HG03432 (cell line): ENCODE measurements around the gene RGPD8.

Experiments
- ATAC-seq: cut with Tn5 transposase; IDR thresholded peaks from one replicate; pipeline ENCODE4 v1.9.1; 2021; ENCODE audit warnings: mild to moderate bottlenecking, moderate library complexity; ENCODE audit not compliant: unreplicated experiment

Gene RGPD8

GRCh38 chr2:112339986-112340385 lies 93.5 kb downstream of the RGPD8 start:
- no peak for ATAC-seq

- no peak for ATAC-seq
Measured at GRCh38 chr2:112335600-112335999, 97.8 kb downstream of the RGPD8 start.

GRCh38 chr2:112332123-112332696 lies 101.2 kb downstream of the RGPD8 start:
- ATAC-seq = no peak

- no peak for ATAC-seq
Measured at GRCh38 chr2:112322919-112323318, 110.5 kb downstream of the RGPD8 start.

- ATAC-seq = no peak
Measured at GRCh38 chr2:112321375-112322320, 111.8 kb downstream of the RGPD8 start.
